ENCODE measurements around the gene WDR46.
"Not testable (repeated sequence)": the region's sequence is repeated elsewhere in the genome, so short reads cannot be mapped to it uniquely, and the experiment has no call there.

The WDR46 gene

DNA sequence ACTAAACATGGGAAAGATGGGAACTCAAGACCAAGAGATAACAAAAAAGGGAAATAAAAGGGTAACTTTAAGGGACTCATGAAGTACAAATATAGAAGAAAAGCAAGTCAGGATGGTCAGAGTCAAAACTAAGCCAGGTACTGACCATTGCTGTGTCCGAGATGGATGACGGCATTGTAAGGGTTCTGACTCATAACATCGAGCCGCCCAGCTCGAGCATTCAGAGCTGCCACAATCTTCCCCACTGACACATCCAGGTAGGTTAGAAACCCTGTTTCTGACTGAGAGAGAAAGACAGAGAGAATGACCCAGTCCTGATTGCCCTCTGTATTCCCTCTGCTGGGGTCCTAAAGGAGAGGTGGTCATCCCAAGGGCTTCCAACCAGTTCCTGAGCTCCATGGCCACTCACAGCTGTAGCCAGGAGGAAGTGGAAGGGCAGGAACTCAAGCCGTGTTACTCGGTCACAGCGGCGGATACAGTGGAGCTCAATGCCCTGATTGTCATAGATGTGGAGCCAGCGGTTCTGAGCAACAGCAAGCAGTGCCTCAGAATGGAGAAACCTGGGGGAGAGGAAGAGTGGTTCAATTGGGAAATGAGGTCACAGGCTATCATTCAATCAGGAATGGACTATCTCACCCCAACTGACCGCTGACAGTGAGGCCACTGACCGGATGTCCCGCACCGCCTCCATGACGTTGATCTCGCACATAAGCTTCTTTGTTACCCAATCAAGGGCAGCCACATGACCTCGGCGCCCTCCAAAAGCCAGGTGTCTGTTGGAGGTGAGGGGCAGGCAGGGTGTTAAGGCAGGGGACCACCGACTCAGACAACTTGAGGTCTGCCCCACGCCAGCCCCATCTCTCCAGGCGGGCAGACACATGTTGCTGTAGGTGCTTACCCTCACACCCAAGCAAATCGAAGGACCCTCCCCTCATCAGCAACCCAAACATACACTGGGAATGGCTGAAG lies 1.8 kb downstream of the WDR46 start:
- TF ChIP-seq POLR2A (IDR thresholded peaks at IDR 0.05; ENCODE audit: low read depth, low read length) = no peak
- DNase-seq (ENCODE audit: insufficient read length, low spot score) (no peak), FAIRE-seq (no peak)

GRCh38 chr6:33285214-33285613 lies 3.8 kb downstream of the WDR46 start:
- DNase-seq (ENCODE audit: insufficient read length, low spot score); FAIRE-seq: not testable (repeated sequence)

- no peak for DNase-seq (ENCODE audit: insufficient read length, low spot score)
- no peak for TF ChIP-seq POLR2A (IDR thresholded peaks at IDR 0.05; ENCODE audit: low read depth, low read length)
- no peak for FAIRE-seq
Measured at GRCh38 chr6:33280539-33280938, 8.5 kb downstream of the WDR46 start.

- TF ChIP-seq POLR2A (IDR thresholded peaks at IDR 0.05; ENCODE audit: low read depth, low read length) = no peak
- no peak for FAIRE-seq
- DNase-seq (ENCODE audit: insufficient read length, low spot score) = no peak
Measured at GRCh38 chr6:33279971-33280511, 9.0 kb downstream of the WDR46 start.

- no peak for DNase-seq (ENCODE audit: insufficient read length, low spot score)
- TF ChIP-seq POLR2A (IDR thresholded peaks at IDR 0.05; ENCODE audit: low read depth, low read length) = no peak
- FAIRE-seq = no peak
Measured at GRCh38 chr6:33279257-33279695, 9.8 kb downstream of the WDR46 start.

GRCh38 chr6:33278810-33279209 lies 10.2 kb downstream of the WDR46 start:
- DNase-seq (ENCODE audit: insufficient read length, low spot score) (no peak), FAIRE-seq (no peak)
- TF ChIP-seq POLR2A (IDR thresholded peaks at IDR 0.05; ENCODE audit: low read depth, low read length) = no peak

- TF ChIP-seq POLR2A (IDR thresholded peaks at IDR 0.05; ENCODE audit: low read depth, low read length) = no peak
- no peak for FAIRE-seq
- no peak for DNase-seq (ENCODE audit: insufficient read length, low spot score)
Measured at GRCh38 chr6:33278392-33278741, 10.7 kb downstream of the WDR46 start.

- no peak for TF ChIP-seq POLR2A (IDR thresholded peaks at IDR 0.05; ENCODE audit: low read depth, low read length)
- no peak for DNase-seq (ENCODE audit: insufficient read length, low spot score)
- FAIRE-seq = no peak
Measured at GRCh38 chr6:33277663-33278391, 11.2 kb downstream of the WDR46 start.

DNA sequence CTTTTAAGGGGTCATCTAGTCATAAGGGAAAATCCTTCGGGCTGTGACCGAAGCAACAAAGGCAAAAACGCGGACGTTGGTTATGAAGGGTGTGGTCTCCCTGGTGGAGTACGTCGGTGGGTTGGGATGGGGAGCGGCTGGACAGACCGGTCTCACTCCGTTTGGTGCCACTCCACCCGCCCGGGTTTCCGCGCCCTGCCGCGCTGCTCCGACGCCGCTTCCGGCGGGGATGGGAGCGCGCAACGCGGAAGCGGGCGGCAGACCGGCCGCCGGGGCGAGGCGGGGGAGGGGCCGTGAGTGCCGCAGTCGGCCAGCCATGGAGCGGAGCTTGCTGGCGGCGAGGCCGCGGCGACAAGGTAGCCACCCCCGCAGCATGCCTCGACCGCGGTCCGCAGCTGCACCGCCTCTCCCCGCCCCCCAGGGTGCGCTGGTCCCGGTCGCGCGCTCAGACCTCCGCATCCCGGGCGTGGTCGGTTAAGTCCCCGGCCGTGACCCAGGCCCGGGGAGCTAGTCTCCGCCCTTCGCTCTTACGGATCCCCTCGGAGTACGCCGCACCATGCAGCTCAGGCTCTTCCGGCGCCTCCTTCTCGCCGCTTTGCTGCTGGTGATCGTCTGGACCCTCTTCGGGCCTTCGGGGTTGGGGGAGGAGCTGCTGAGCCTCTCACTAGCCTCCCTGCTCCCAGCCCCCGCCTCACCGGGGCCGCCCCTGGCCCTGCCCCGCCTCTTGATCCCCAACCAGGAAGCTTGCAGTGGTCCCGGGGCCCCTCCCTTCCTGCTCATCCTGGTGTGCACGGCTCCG lies 12.0 kb downstream of the WDR46 start, which contains the start of gene B3GALT4:
B3GALT4 (plus strand) TSS at position 260 of the 799 bp plus-strand sequence; CDS start at position 557, 297 bp downstream.
- DNase-seq (ENCODE audit: insufficient read length, low spot score) = no peak
- no peak for FAIRE-seq
- peak; percentile 33; the same call in 1 of the 2 replicates for TF ChIP-seq POLR2A (IDR thresholded peaks at IDR 0.05; ENCODE audit: low read depth, low read length)

GRCh38 chr6:33276581-33276863 lies 12.5 kb downstream of the WDR46 start:
- no peak for FAIRE-seq
- TF ChIP-seq POLR2A (IDR thresholded peaks at IDR 0.05; ENCODE audit: low read depth, low read length) = no peak
- no peak for DNase-seq (ENCODE audit: insufficient read length, low spot score)

- DNase-seq (ENCODE audit: insufficient read length, low spot score); FAIRE-seq: not testable (repeated sequence)
Measured at GRCh38 chr6:33275795-33276580, 13.1 kb downstream of the WDR46 start.

DNA sequence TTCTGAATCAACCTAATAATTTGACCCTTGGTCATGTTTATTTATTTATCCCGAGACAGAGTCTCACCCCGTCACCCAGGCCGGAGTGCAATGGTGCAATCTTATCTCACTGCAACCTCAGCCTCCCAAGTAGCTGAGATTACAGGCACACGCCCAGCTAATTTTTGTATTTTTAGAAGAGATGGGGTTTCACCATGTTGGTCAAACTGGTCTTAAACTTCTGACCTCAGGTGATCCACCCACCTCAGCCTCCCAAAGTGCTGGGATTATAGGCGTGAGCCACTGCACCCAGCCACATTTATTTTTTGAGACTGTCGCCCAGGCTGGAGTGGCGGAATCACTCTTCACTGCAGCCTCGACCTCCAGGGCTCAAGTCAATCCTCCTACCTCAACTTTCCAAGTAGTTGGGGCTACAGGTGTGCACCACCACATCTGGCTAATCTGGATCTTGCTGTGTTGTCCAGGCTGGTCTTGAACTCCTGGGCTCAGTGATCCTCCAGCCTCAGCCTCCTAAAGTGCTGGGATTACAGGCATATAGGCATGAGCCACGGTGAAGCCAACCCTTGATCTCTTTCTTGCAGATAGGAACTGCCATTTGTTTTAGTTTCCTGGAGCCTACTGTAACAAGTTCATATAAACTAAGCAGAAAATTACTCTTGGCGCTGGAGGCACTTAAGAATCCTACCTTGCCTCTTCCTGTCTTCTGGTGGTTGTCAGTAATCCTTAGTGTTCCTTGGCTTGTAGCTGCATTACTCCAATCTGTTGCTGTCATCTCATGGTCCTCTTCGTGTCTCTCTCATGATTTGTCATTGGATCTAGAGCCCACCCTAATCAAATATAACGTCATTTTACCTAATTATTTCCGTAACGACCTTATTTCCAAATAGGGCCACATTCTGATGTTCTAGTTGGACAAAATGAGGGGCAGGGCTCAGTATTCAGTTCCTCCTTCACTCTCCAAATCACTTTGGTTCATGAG lies 14.8 kb downstream of the WDR46 start:
- FAIRE-seq (no peak), DNase-seq (ENCODE audit: insufficient read length, low spot score) (no peak)
- no peak for TF ChIP-seq POLR2A (IDR thresholded peaks at IDR 0.05; ENCODE audit: low read depth, low read length)
